ENCODE measurements around the gene ABLIM1.

DNA sequence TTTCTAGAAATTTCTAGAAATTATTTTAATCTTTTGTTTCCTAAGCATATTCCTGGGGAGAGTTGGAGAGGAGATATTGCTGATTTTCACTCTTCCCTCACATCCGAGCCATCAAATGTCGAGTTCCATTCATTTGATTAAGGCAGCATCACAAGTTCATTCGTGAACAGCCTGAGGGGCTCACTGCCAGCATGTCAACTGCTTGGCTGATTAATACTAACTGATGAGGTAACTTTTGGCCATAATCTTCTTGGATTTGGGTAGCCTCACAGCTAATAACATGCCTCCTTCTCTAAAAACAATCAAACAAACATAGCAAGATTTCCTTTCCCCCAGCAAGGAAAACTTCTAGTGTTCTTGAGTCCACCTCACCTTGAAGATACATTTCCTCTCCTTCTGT is 166.7 kb downstream of the ABLIM1 start:
- TF ChIP-seq POLR2A (IDR thresholded peaks at IDR 0.05) = no peak
- TF ChIP-seq, protein P1, sequence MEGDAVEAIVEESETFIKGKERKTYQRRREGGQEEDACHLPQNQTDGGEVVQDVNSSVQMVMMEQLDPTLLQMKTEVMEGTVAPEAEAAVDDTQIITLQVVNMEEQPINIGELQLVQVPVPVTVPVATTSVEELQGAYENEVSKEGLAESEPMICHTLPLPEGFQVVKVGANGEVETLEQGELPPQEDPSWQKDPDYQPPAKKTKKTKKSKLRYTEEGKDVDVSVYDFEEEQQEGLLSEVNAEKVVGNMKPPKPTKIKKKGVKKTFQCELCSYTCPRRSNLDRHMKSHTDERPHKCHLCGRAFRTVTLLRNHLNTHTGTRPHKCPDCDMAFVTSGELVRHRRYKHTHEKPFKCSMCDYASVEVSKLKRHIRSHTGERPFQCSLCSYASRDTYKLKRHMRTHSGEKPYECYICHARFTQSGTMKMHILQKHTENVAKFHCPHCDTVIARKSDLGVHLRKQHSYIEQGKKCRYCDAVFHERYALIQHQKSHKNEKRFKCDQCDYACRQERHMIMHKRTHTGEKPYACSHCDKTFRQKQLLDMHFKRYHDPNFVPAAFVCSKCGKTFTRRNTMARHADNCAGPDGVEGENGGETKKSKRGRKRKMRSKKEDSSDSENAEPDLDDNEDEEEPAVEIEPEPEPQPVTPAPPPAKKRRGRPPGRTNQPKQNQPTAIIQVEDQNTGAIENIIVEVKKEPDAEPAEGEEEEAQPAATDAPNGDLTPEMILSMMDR (IDR thresholded peaks at IDR 0.05) = no peak
